Natural killer cell treated with Interleukin-12 subunit alpha and Interleukin-12 subunit beta and Interleukin-15 and Interleukin-18, amount 100 ng/mL, for 72 hours (primary cell): ENCODE measurements around the gene FANCB. TPM values are rescaled to one million over a fixed set of nuclear protein-coding genes. Genes with fewer than 3 reads are reported as not detected.

Experiments
- ATAC-seq, 2 donors: fragments of 150-1000 bp; cut with Tn5 transposase in 1 of 2; sonication (Bioruptor Pico), chemical (Tn5 transposase) in 1 of 2; 2 replicates each; pipeline ENCODE4 v1.10.0; 2021
- DNase-seq: peaks from one replicate; pipeline ENCODE4 v3.0.0; 2022; ENCODE audit warnings: low spot score
- H3K27ac Mint-ChIP-seq, 2 donors: 1 replicate in 1 of 2; 2 replicates in 1 of 2; pipeline ENCODE4 v1.8.0; 2022; ENCODE audit warnings: mixed read lengths in 2 of 2, mild to moderate bottlenecking in 1 of 2, moderate library complexity in 1 of 2
- H3K27me3 Mint-ChIP-seq, 2 donors: 1 replicate in 1 of 2; 2 replicates in 1 of 2; pipeline ENCODE4 v1.8.0; 2022; ENCODE audit warnings: mixed read lengths in 2 of 2
- H3K36me3 Mint-ChIP-seq: one replicate; pipeline ENCODE4 v1.8.0; 2022; ENCODE audit warnings: mixed read lengths
- H3K4me1 Mint-ChIP-seq, 2 donors: 1 replicate in 1 of 2; 2 replicates in 1 of 2; pipeline ENCODE4 v1.8.0; 2022; ENCODE audit warnings: low read depth in 2 of 2, mixed read lengths in 2 of 2, mild to moderate bottlenecking in 1 of 2
- H3K4me3 Mint-ChIP-seq: one replicate; pipeline ENCODE4 v1.8.0; 2022; ENCODE audit warnings: mixed read lengths
- H3K9me3 Mint-ChIP-seq: 2 replicates; pipeline ENCODE4 v1.8.0; 2022; ENCODE audit warnings: mixed read lengths
- total RNA-seq, 2 donors: library from RNA; stranded (reverse); gene quantifications; one replicate each; pipeline ENCODE4 v1.2.3, GENCODE V29; 2022

Gene FANCB
- total RNA-seq, 2 donors from 2014 or later, result 10.0 to 19.1 TPM

- Mint-ChIP-seq H3K9me3 (peaks cover 6% of the 10 kb centered on the region), H3K4me3 (no peak overlapping the region), H3K27ac (no peak overlapping the region), H3K27me3 (peaks cover 6 to 8% of the 10 kb centered on the region in 2 donors), H3K36me3 (peaks cover 5% of the 10 kb centered on the region), H3K4me1 (no peaks in the 10 kb centered on the region)
- ATAC-seq (no peak), DNase-seq (no peak)
These were observed 53.1 kb downstream of the FANCB start for GRCh38 chrX:14819769-14820168.

DNA sequence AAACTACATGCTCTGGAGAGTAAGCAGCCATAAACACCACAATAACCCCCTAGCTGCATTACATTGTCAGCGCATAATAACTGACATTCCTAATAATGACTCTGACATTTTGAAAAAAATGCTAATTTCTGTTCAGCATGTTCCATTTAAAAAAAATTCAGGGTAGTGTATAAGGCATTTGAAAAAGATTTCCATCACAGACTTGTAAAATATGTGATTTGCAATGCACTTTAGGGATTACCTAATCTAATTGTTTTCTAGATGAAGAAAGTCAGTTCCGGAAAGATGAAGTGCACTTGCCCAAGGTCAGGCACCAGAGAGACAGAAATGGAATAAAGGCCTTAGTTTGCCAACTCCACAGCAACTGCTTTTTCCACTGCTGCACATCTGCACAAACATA, 55.3 kb downstream of the FANCB start:
- peaks cover 4 to 8% of the 10 kb centered on the region in 2 donors for H3K27me3 Mint-ChIP-seq
- peaks cover 6% of the 10 kb centered on the region for H3K9me3 Mint-ChIP-seq
- H3K27ac Mint-ChIP-seq, result no peak overlapping the region
- ATAC-seq (no peak), DNase-seq (no peak)
- H3K4me3 Mint-ChIP-seq, result no peak overlapping the region
- peaks cover 5% of the 10 kb centered on the region for H3K36me3 Mint-ChIP-seq
- H3K4me1 Mint-ChIP-seq, result no peaks in the 10 kb centered on the region

- DNase-seq (no peak), ATAC-seq (no peak)
- H3K4me3 Mint-ChIP-seq, result no peak overlapping the region
- peaks cover 18% of the 10 kb centered on the region for H3K9me3 Mint-ChIP-seq
- H3K4me1 Mint-ChIP-seq, result peaks cover 0 to 5% of the 10 kb centered on the region in 2 donors
- no peak overlapping the region for H3K27ac Mint-ChIP-seq
- peaks cover 4% of the 10 kb centered on the region for H3K36me3 Mint-ChIP-seq
- H3K27me3 Mint-ChIP-seq, result peaks cover 0 to 6% of the 10 kb centered on the region in 2 donors
These were observed 69.7 kb downstream of the FANCB start for GRCh38 chrX:14802943-14803710.

DNA sequence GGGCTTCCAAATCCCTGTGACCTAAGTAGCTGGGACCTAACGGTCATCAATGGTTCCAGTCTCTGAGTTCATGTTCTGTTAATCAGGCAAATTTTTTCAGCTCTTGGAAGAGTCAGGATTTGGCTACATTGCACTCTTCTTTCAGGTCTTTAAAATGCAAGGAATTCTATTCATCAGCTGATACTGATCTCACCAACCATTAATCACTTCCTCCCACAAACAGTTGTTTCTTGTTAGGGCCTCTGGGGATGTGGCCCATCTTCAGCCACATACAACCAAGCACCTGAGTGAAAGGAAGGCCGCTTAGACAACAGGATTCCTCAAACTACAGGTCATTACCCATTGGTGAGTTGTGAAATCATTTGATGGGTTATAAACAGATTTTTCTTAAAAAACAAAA, 71.7 kb downstream of the FANCB start:
- peaks cover 18% of the 10 kb centered on the region for H3K9me3 Mint-ChIP-seq
- H3K27me3 Mint-ChIP-seq, result peaks cover 0 to 6% of the 10 kb centered on the region in 2 donors
- ATAC-seq, result no peak

DNA sequence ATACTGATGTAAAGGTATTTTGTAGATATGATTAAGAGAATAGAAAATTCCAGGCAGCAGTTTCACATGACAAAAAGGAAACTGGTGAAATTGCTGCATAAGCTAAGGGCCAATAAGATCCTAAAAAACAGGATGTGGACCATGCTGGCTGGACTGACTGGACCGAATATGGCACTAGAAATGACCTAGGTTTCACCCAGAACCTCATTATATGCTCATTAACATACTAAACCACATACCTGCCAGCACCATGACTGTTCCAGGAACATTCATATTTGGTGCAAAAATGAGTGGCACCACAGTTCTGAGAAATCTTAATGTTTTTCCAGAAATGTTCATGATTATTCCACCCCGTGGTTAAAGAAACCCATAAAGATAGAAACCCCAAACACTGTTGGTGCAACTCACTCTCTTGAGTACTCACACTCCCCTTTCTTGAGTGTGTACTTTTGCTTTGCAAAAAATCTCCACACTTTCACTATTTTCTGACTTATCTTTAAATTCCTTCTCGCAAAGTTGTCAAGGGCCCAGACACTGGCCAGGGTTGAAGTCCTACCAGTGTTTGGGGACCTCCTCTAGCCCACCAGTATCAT, 74.0 kb downstream of the FANCB start:
- Mint-ChIP-seq H3K4me1 (peaks cover 0 to 5% of the 10 kb centered on the region in 2 donors), H3K27me3 (peaks cover 0 to 3% of the 10 kb centered on the region in 2 donors), H3K9me3 (peaks cover 9% of the 10 kb centered on the region), H3K27ac (no peak overlapping the region), H3K4me3 (no peak overlapping the region), H3K36me3 (peaks cover 4% of the 10 kb centered on the region)
- ATAC-seq, result no peak
- no peak for DNase-seq

More for the DNA sequence above, 71.7 kb downstream of the FANCB start:
- peaks cover 0 to 5% of the 10 kb centered on the region in 2 donors for H3K4me1 Mint-ChIP-seq
- H3K27ac Mint-ChIP-seq, result no peak overlapping the region
- no peak overlapping the region for H3K4me3 Mint-ChIP-seq
- DNase-seq, result no peak
- H3K36me3 Mint-ChIP-seq, result peaks cover 4% of the 10 kb centered on the region

Other genes starting within 250 kb of the FANCB start
- gene MOSPD2, start 352 bp upstream of the FANCB start, total RNA-seq, result 10 to 100 TPM; 12.8 to 30.4 TPM